ENCODE results near the gene TTC13.

- TF ChIP-seq CTCF (IDR thresholded peaks at IDR 0.05; ENCODE audit: poor library complexity) (no peak), EZH2phosphoT487 (IDR thresholded peaks at IDR 0.05; ENCODE audit: low read depth, severe bottlenecking, unreplicated experiment) (no peak), EZH2 (IDR thresholded peaks at IDR 0.05; ENCODE audit: borderline replicate concordance) (no peak)
These were observed 32.7 kb upstream of the TTC13 start for GRCh38 chr1:231011360-231011759.
